Hepatic stellate cell (primary cell): ENCODE measurements around the gene SMG6.

Experiments
- DNase-seq: peaks from one replicate; pipeline ENCODE4 v3.0.0; 2011; ENCODE audit warnings: low spot score

SMG6 gene

GRCh38 chr17:2102931-2103809 lies 200.4 kb downstream of the SMG6 start:
- no peak for DNase-seq

GRCh38 chr17:2101448-2102257 lies 201.9 kb downstream of the SMG6 start:
- no peak for DNase-seq

- no peak for DNase-seq
These were observed 208.1 kb downstream of the SMG6 start for GRCh38 chr17:2095536-2095910.

GRCh38 chr17:2094891-2095535 lies 208.6 kb downstream of the SMG6 start:
- DNase-seq: peak; percentile 68

GRCh38 chr17:2093349-2093748 lies 210.2 kb downstream of the SMG6 start:
- no peak for DNase-seq

GRCh38 chr17:2092253-2092652 lies 211.3 kb downstream of the SMG6 start:
- no peak for DNase-seq

GRCh38 chr17:2090804-2091534 lies 212.6 kb downstream of the SMG6 start:
- peak; percentile 94 for DNase-seq

- DNase-seq: no peak
These were observed 213.4 kb downstream of the SMG6 start for GRCh38 chr17:2090210-2090641.

GRCh38 chr17:2089021-2089422 lies 214.6 kb downstream of the SMG6 start:
- no peak for DNase-seq

GRCh38 chr17:2087597-2088211 lies 215.9 kb downstream of the SMG6 start:
- no peak for DNase-seq

GRCh38 chr17:2086306-2086705 lies 217.3 kb downstream of the SMG6 start:
- DNase-seq: no peak

GRCh38 chr17:2085648-2085949 lies 218.0 kb downstream of the SMG6 start:
- no peak for DNase-seq

GRCh38 chr17:2084766-2085647 lies 218.6 kb downstream of the SMG6 start:
- DNase-seq: no peak

GRCh38 chr17:2084036-2084765 lies 219.4 kb downstream of the SMG6 start:
- no peak for DNase-seq

GRCh38 chr17:2083613-2084035 lies 220.0 kb downstream of the SMG6 start:
- DNase-seq: no peak

GRCh38 chr17:2082003-2082781 lies 221.4 kb downstream of the SMG6 start:
- DNase-seq: no peak

GRCh38 chr17:2081564-2081963 lies 222.0 kb downstream of the SMG6 start:
- DNase-seq: no peak

GRCh38 chr17:2077040-2077439 lies 226.5 kb downstream of the SMG6 start:
- no peak for DNase-seq
